HL-60/S4 treated with phorbol 12-myristate 13-acetate at 8.2 ng/mL for 4 days and 3 days (cell line): ENCODE results near the gene TNNI3K.

Experiments
- in situ Hi-C: fragments of 300-500 bp; cut with MboI; formaldehyde crosslinking; loops from 2 replicates; pipeline ENCODE4 v1.15.0; 2022; ENCODE audit warnings: low sequenced_read_pairs

TNNI3K gene

GRCh38 chr1:74375376-74375775 lies 140.2 kb downstream of the TNNI3K start:
- in situ Hi-C loops = no loop called here

GRCh38 chr1:74380252-74380651 lies 145.1 kb downstream of the TNNI3K start:
- in situ Hi-C loops = no loop called here

GRCh38 chr1:74388855-74389254 lies 153.7 kb downstream of the TNNI3K start:
- in situ Hi-C loops = no loop called here

- in situ Hi-C loops = no loop called here
Observed at GRCh38 chr1:74392186-74392585, 157.0 kb downstream of the TNNI3K start.

DNA sequence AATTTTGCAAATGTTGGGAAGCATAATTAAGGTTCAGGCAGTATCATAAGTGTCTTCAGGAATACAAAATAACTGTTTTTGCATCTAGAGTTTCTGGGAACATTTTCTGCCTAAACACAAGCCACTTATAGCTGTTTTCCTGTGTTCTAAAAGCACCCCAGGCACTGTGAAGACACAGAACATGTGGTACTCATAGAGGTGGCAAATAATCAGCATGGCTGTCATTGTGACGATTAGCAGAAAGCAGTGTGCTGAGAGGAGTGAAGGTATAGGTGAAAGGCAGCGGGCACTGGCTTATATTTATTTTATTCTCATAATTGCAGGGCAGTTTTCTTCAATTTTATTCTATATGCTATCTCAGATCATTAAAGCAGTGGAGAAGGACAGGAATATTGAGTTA lies 157.7 kb downstream of the TNNI3K start:
- in situ Hi-C loops = no loop called here

DNA sequence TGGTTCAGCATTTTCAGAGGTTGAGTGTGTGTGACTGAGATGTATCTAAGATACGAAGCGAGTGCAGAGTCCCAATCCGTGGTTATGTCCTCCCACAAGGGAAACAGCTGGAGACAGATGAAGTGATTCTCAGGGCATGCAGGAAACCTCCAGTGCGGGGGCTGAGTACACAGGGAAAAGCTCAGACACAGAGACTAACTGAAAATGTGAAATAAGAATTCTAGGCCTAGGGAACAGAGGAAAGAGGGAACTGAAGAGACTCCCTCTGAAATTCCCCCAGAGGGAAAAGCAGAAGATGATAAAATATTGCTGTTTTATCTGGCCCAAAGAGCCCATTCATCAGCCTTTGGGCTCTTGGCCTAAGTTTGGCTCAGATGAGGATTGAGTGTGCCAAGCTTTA lies 160.4 kb downstream of the TNNI3K start:
- in situ Hi-C loops = no loop called here

DNA sequence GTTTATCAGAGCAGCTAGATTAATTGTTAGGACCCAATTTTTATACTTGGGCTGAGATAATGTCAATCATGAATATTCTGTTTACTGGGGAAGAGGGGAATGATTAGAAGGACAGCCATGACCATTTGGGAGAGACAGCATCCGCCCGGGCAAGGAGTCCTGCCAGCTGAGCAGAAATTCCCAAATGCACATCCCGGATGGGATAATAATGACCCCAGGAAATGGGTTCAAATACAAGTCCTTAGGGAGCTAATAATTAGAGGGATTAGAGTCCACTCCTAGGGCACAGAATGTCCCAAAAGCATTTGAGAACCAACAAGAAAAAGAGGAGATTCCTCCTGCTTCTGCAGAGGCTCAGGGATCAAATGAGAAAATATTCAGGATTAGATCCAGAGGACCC lies 161.3 kb downstream of the TNNI3K start:
- in situ Hi-C loops = no loop called here

DNA sequence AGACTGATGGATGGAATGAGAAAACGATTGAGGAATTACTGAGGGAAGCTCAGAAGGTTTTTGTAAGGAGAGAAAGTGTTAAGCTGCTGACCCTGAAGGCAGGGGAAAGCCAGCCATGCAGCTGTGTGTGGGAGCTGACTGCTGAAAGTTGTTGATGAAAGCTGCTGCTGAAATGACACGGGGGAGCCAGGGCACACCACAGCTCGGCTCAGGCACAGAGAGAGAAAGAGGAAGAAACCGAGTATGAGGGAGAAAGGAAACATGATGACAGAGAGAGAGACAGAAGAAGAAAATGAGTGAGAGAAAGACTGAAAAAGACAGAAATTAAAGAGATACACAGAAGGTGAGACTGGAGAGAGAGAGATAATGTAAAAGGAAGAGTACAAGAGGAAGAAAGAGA lies 161.7 kb downstream of the TNNI3K start:
- in situ Hi-C loops = no loop called here

DNA sequence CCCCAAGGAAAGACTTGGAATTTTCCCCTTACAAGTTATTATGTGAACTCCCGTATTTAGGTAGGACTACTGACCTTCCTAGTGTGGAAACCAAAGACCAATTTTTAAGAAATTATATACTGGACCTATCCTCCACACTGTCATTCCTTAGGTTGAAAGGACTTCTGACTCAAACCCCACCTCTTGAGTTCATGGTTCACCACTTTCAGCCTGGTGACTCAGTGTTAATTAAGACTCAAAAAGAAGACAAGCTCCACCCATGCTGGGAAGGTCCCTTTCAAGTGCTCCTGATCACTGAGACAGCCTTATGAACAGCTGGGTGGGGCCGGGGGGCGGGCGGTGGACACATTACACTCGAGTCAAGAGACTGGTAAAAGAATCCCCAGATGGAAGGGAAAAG lies 164.1 kb downstream of the TNNI3K start:
- in situ Hi-C loops = no loop called here

GRCh38 chr1:74402873-74403272 lies 167.7 kb downstream of the TNNI3K start:
- in situ Hi-C loops = no loop called here

GRCh38 chr1:74403606-74404005 lies 168.4 kb downstream of the TNNI3K start:
- in situ Hi-C loops = no loop called here

GRCh38 chr1:74406759-74407158 lies 171.6 kb downstream of the TNNI3K start:
- in situ Hi-C loops = no loop called here

GRCh38 chr1:74407902-74408301 lies 172.7 kb downstream of the TNNI3K start:
- in situ Hi-C loops = no loop called here

DNA sequence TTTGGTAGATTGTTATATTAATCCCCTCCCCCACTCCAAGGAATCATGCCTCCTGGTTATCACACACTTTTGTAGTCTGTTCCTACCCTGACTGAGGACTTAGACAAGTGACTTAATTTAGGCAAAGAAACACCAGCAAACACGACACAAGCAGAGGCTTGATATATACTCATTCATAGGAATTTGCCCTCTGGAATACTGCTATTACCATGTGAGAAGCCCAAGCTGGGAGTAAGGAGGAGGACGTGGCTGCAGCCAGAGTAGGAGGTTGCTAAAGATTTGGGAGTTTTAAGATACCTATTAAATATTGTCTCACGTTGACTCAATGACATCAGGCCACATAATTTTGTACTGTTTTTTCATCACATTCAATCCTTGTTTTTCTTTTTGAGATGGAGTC lies 177.1 kb downstream of the TNNI3K start:
- in situ Hi-C loops = no loop called here

DNA sequence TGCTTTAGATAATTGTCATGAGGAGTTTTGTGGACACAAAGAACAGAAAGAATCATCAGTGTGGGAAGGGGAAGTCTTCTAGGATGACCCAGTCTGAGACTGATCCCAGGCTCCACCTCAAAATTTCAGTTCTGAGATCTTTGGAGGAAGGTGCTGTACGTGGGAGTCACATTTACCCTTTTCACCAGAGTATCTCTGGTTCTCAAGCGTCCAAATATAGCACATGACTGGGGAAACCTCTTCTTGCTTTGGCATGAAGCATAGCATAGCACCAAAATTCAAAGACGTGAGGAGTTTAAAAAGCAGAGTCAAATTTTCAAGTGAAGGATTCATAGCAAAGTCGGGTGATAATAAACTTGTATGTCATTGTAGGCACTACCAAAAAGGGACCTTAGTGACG lies 180.7 kb downstream of the TNNI3K start:
- in situ Hi-C loops = no loop called here

DNA sequence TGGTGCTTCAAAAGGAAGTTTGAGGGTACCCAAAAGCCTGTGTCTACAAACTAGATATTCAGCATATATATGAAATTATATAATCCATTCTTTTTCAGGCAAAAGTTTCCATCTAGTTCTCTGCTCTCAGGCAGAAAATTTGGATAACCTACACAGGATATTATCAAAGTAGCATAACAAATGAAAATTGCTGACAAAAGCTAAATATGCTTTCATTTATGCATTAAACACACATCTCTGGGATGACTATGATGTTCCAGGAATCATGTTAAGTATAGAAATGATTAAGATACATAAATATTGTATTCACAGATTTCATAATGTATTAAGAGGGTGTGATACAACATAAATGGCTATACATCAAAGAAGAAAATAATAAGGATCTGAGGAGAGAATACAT lies 184.4 kb downstream of the TNNI3K start:
- in situ Hi-C loops = no loop called here

DNA sequence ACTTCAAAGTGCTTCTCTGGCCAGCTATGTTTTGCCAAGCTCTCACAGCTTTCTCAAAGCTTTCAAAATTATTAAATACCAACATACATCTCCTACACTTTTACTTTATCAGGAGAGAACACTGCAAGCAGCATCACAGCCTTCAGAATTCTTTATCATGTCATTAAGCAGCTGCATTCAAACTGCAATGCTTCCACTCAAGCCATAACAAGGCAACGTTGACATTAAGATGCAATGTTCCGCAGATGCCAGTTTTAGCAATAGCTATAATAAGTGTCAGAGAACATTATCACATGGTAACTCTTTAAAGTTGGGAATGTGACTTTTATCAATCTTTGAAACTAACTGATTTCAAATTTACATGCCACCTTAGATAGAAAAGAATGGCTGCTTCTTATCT lies 185.3 kb downstream of the TNNI3K start:
- in situ Hi-C loops = no loop called here

DNA sequence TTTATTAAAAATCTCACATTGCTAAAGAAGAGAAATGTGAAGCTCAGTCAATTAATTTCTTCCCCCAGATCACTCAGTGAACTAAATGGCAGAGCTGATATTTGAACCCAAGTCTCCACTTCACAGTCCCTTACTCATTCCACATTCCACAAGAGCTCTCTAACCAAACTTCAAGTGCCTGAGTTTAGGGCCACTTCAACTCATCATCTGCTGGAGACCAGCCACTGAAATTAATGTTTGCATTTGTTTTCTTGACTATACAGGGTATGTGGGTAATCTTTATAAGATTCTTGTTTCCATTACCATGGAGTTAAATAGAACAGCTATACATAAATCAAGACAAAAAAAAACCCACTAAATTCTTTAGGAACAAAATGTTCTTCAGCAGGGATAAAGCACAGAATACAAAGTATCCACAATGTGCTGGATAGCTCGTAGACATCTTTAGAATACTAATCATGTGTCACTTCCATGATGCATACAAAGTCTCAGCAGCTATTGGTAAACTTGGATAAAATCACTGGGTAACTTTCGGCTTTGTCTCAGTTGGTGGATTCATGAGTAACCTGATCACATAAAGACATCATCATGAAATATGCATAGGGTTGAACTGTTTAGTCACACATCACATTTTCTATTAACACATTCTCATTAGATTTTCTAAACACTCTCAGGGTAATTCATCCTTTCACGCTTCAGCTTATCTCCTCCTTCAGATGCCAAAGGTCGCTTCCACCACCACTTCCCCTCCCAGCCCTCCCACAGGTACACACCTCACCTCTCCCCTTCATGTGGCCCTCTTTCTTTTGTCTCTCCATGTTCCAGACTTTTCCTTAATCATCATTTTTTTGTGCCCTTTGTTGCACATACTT lies 187.5 kb downstream of the TNNI3K start:
- in situ Hi-C loops = no loop called here

- in situ Hi-C loops = no loop called here
Observed at GRCh38 chr1:74423471-74423870, 188.3 kb downstream of the TNNI3K start.

GRCh38 chr1:74425676-74426075 lies 190.5 kb downstream of the TNNI3K start:
- in situ Hi-C loops = no loop called here

- in situ Hi-C loops = no loop called here
Observed at GRCh38 chr1:74426208-74426937, 191.2 kb downstream of the TNNI3K start.

- in situ Hi-C loops = no loop called here
Observed at GRCh38 chr1:74427681-74428080, 192.5 kb downstream of the TNNI3K start.
